ENCODE results near the gene MYO1A. TPM values are rescaled to one million over a fixed set of nuclear protein-coding genes. Genes with fewer than 3 reads are reported as not detected.

Gene MYO1A
- total RNA-seq, 6 donors from 2014 or later, result under 0.01 to 6.2 (median 0.67) TPM; not detected in 1

- H3K4me1 ChIP-seq, result peaks cover 50 to 72% (median 58%) of the 10 kb centered on the region in 4 donors
Measured at GRCh38 chr12:57089271-57090245, 39.6 kb upstream of the MYO1A start.

GRCh38 chr12:57088354-57089270, 38.7 kb upstream of the MYO1A start, which contains the start of gene NAB2:
NAB2 (plus strand) TSS chr12:57089114; CDS start chr12:57089272, 158 bp downstream.
- Histone ChIP-seq H3K27ac (peak within 1 kb of the TSS; percentile 97 to 100 (median 99)), H3K36me3 (peaks cover 10 to 26% (median 24%) of the 10 kb centered on the region in 4 donors), H3K27me3 (no peaks in the 10 kb centered on the region), H3K4me3 (peak within 1 kb of the TSS; percentile 65 to 91 (median 78)), H3K9me3 (no peaks in the 10 kb centered on the region), H3K4me1 (peaks cover 41 to 62% (median 49%) of the 10 kb centered on the region in 4 donors)
- ATAC-seq (ENCODE audit: low FRiP score in 2 of 2) (peak; percentile 81 to 92), DNase-seq (peak; percentile 97 to 99)
- WGBS, 2 donors, result 0 to 2% methylated on average over 24 to 55 of the region's 91 CpGs
- peak in 1 of 4 donors; percentile 89 for TF ChIP-seq EP300 (IDR thresholded peaks at IDR 0.05)
- peak in 3 of 4 donors; percentile 65 to 88 (median 71) for TF ChIP-seq POLR2A (IDR thresholded peaks at IDR 0.05)
- TF ChIP-seq POLR2AphosphoS5 (IDR thresholded peaks at IDR 0.05), result peak; percentile 87 to 98
- TF ChIP-seq, protein P1, sequence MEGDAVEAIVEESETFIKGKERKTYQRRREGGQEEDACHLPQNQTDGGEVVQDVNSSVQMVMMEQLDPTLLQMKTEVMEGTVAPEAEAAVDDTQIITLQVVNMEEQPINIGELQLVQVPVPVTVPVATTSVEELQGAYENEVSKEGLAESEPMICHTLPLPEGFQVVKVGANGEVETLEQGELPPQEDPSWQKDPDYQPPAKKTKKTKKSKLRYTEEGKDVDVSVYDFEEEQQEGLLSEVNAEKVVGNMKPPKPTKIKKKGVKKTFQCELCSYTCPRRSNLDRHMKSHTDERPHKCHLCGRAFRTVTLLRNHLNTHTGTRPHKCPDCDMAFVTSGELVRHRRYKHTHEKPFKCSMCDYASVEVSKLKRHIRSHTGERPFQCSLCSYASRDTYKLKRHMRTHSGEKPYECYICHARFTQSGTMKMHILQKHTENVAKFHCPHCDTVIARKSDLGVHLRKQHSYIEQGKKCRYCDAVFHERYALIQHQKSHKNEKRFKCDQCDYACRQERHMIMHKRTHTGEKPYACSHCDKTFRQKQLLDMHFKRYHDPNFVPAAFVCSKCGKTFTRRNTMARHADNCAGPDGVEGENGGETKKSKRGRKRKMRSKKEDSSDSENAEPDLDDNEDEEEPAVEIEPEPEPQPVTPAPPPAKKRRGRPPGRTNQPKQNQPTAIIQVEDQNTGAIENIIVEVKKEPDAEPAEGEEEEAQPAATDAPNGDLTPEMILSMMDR (IDR thresholded peaks at IDR 0.05), result peak in 3 of 6 experiments; percentile 5 to 10 (median 5)

More at GRCh38 chr12:57089271-57090245, 39.6 kb upstream of the MYO1A start:
- no peaks in the 10 kb centered on the region for H3K27me3 ChIP-seq
- peak overlapping the region; percentile 91 to 100 (median 98) for H3K27ac ChIP-seq
- TF ChIP-seq POLR2AphosphoS5 (IDR thresholded peaks at IDR 0.05), result peak; percentile 67 to 96
- peak in 3 of 4 donors; percentile 38 to 76 (median 46) for TF ChIP-seq POLR2A (IDR thresholded peaks at IDR 0.05)
- no peak for TF ChIP-seq EP300 (IDR thresholded peaks at IDR 0.05)
- TF ChIP-seq, protein P1 (IDR thresholded peaks at IDR 0.05), result peak in 1 of 6 experiments; percentile 6
- ATAC-seq (ENCODE audit: low FRiP score in 2 of 2) (peak; percentile 0 to 22), DNase-seq (peak; percentile 81 to 87)
- no peaks in the 10 kb centered on the region for H3K9me3 ChIP-seq
- WGBS, 2 donors, result 0 to 1% methylated on average over 31 to 45 of the region's 45 CpGs
- H3K4me3 ChIP-seq, result peak overlapping the region; percentile 65 to 91 (median 78)
- H3K36me3 ChIP-seq, result peaks cover 10 to 33% (median 26%) of the 10 kb centered on the region in 4 donors

DNA sequence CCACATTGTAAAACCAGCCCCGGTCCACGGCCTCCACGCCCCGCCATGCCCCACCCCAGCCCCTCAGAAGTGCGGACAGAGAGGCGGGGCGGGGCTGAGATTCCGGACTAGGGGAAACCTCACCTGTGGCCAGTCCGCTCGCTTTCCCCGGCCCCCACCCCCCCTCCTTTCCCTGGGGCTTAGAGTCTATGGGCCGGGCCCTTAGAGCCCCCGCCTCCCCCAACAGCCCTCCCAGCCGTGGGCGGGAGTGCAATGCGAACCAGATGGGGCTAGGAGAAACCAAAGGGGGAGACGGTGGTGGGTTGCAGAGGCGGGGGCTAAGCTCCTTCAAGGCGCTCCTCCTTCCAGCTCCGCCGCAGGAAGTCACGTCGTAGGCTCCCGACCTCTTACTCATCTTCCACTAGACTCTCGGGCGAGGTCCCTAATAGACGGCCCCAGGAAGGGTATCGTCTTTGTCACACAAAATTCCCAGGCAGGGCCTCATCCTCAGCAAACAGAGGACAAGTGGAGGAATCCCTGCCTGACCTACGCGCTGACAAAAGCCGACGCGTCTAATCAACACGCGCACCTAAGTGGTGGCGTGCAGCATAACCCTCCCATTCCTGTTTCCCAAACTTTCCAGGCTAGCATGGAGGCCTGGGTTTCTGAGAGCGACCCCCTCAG, 37.9 kb upstream of the MYO1A start:
- Histone ChIP-seq H3K27ac (peak overlapping the region; percentile 97 to 100 (median 99)), H3K27me3 (no peaks in the 10 kb centered on the region), H3K4me1 (peaks cover 33 to 55% (median 41%) of the 10 kb centered on the region in 4 donors), H3K9me3 (no peaks in the 10 kb centered on the region), H3K4me3 (peak overlapping the region; percentile 65 to 78 (median 73)), H3K36me3 (peaks cover 10 to 18% (median 18%) of the 10 kb centered on the region in 4 donors)
- WGBS, 2 donors, result 0 to 1% methylated on average over 7 to 37 of the region's 37 CpGs
- DNase-seq (peak; percentile 93), ATAC-seq (ENCODE audit: low FRiP score in 2 of 2) (peak; percentile 76 to 88)
- peak in 1 of 4 donors; percentile 16 for TF ChIP-seq EP300 (IDR thresholded peaks at IDR 0.05)
- TF ChIP-seq POLR2AphosphoS5 (IDR thresholded peaks at IDR 0.05), result peak; percentile 42 to 63
- TF ChIP-seq, protein P1 (IDR thresholded peaks at IDR 0.05), result peak in 2 of 6 experiments; percentile 11 to 13
- peak in 1 of 4 donors; percentile 20 for TF ChIP-seq POLR2A (IDR thresholded peaks at IDR 0.05)
